K562 (cell line): ENCODE measurements around the gene PLK1. TPM values are rescaled to one million over a fixed set of nuclear protein-coding genes. Genes with fewer than 3 reads are reported as not detected.

Experiments used
- KLF13 ChIP-seq: fragments of 450-650 bp; IDR thresholded peaks from 2 replicates; pipeline ENCODE4 v1.6.1; 2016; ENCODE audit warnings: missing genetic modification characterization, low read depth, mild to moderate bottlenecking, missing compliant biosample characterization, moderate library complexity, borderline replicate concordance
- NUFIP1 ChIP-seq: fragments of 450-650 bp; IDR thresholded peaks from 2 replicates; pipeline ENCODE4 v1.6.1; 2018; ENCODE audit not compliant: partially characterized antibody
- SMARCB1 ChIP-seq: IDR thresholded peaks from 2 replicates; pipeline ENCODE4 v1.6.1; 2011; ENCODE audit warnings: improper control_type of control experiment, low read depth; ENCODE audit not compliant: insufficient read length
- STAT5B ChIP-seq: fragments of 250-450 bp; sonication (Bioruptor Pico); IDR thresholded peaks from 2 replicates; pipeline ENCODE4 v1.8.0; 2021; ENCODE audit warnings: mild to moderate bottlenecking, inconsistent platforms
- ZNF699 ChIP-seq: fragments of 250-450 bp; sonication (Bioruptor Pico); IDR thresholded peaks from 2 replicates; pipeline ENCODE4 v1.8.0; 2021; ENCODE audit warnings: mild to moderate bottlenecking, moderate library complexity; ENCODE audit not compliant: insufficient replicate concordance
- polyA plus RNA-seq, 8 experiments: library from polyadenylated mRNA; depleted of rRNA in 4 of 8; stranded (reverse) in 5 of 8; unstranded in 3 of 8; fragments of >200 nt; fragmentation: Nextera tagmentation in 2 of 8; fragmentation: Illumina TruSeq in 1 of 8; extraction: Ambion mirVana in 2 of 8; extraction: Trizol in 1 of 8; gene quantifications; 2 replicates each; pipeline versions ENCODE4 v1.2.1 to v1.2.3, GENCODE V29; 2011 to 2014; ENCODE audit warnings: inconsistent platforms in 1 of 8, missing spikeins in 1 of 8
- total RNA-seq, 7 experiments: library from RNA; depleted of rRNA in 6 of 7; stranded (reverse); fragments of >200 nt in 6 of 7; fragmentation: Illumina TruSeq in 2 of 7; extraction: Trizol in 2 of 7; gene quantifications; 2 replicates each; pipeline versions ENCODE4 v1.2.1 to v1.2.3, GENCODE V29; 2011 to 2021; ENCODE audit warnings: low replicate concordance in 1 of 7
- TF ChIP-seq, protein P1 (sequence below), 2 experiments: fragments of 450-650 bp; formaldehyde crosslinking in 1 of 2; IDR thresholded peaks; 2 replicates each; pipeline versions ENCODE4 v1.4.0 to v1.6.1; 2014 to 2020; ENCODE audit warnings: mild to moderate bottlenecking in 2 of 2, borderline replicate concordance in 1 of 2, low read depth in 1 of 2
- TF ChIP-seq, protein P2 (sequence below): sonication (generic); formaldehyde crosslinking; IDR thresholded peaks from 2 replicates; pipeline ENCODE4 v1.4.0; 2020; ENCODE audit warnings: mild to moderate bottlenecking, missing genetic modification reagents
- TF ChIP-seq, protein P3 (sequence below): sonication (generic); formaldehyde crosslinking; IDR thresholded peaks from 2 replicates; pipeline ENCODE4 v1.8.1; 2023; ENCODE audit warnings: missing genetic modification reagents, mild to moderate bottlenecking, borderline replicate concordance
- TF ChIP-seq, protein P4 (sequence below): fragments of 450-650 bp; formaldehyde crosslinking; IDR thresholded peaks from 2 replicates; pipeline ENCODE4 v1.4.0; 2020; ENCODE audit warnings: mild to moderate bottlenecking

Gene PLK1
- total and polyA plus RNA-seq, 9 of the 15 experiments (the other 6 are each of a cell fraction or from before 2014, with no cell fraction given): 13.6 to 212 (median 45.5) TPM

DNA sequence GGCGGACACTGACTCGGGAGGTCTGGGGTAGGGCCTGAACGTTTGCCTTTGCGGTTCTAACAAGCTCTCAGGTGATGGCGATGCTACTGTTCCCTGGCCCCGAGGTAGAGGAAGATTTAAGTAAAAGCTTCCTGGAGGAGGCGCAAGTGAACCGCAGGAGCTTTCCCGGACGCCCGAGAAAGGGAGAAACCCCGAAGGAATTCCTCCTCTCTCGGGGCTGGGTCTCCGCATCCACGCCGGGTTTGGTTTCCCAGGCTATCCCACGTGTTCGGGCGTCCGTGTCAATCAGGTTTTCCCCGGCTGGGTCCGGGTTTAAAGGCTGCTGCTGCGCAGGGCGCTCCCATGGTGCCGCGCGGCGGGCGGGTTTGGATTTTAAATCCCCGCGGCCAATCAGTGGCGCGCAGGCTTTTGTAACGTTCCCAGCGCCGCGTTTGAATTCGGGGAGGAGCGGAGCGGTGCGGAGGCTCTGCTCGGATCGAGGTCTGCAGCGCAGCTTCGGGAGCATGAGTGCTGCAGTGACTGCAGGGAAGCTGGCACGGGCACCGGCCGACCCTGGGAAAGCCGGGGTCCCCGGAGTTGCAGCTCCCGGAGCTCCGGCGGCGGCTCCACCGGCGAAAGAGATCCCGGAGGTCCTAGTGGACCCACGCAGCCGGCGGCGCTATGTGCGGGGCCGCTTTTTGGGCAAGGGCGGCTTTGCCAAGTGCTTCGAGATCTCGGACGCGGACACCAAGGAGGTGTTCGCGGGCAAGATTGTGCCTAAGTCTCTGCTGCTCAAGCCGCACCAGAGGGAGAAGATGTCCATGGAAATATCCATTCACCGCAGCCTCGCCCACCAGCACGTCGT lies at the start of gene PLK1 (continued):
- TF ChIP-seq, protein P1, sequence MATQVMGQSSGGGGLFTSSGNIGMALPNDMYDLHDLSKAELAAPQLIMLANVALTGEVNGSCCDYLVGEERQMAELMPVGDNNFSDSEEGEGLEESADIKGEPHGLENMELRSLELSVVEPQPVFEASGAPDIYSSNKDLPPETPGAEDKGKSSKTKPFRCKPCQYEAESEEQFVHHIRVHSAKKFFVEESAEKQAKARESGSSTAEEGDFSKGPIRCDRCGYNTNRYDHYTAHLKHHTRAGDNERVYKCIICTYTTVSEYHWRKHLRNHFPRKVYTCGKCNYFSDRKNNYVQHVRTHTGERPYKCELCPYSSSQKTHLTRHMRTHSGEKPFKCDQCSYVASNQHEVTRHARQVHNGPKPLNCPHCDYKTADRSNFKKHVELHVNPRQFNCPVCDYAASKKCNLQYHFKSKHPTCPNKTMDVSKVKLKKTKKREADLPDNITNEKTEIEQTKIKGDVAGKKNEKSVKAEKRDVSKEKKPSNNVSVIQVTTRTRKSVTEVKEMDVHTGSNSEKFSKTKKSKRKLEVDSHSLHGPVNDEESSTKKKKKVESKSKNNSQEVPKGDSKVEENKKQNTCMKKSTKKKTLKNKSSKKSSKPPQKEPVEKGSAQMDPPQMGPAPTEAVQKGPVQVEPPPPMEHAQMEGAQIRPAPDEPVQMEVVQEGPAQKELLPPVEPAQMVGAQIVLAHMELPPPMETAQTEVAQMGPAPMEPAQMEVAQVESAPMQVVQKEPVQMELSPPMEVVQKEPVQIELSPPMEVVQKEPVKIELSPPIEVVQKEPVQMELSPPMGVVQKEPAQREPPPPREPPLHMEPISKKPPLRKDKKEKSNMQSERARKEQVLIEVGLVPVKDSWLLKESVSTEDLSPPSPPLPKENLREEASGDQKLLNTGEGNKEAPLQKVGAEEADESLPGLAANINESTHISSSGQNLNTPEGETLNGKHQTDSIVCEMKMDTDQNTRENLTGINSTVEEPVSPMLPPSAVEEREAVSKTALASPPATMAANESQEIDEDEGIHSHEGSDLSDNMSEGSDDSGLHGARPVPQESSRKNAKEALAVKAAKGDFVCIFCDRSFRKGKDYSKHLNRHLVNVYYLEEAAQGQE (IDR thresholded peaks at IDR 0.05; ENCODE audit: borderline replicate concordance): peak; percentile 99
- TF ChIP-seq, protein P1 (CRISPR knock-in tag; IDR thresholded peaks at IDR 0.05; ENCODE audit: low read depth): no peak
- TF ChIP-seq KLF13 (tag) (no peak), NUFIP1 (no peak), SMARCB1 (no peak), ZNF699 (CRISPR knock-in tag) (no peak), STAT5B (no peak)
- TF ChIP-seq, protein P2, sequence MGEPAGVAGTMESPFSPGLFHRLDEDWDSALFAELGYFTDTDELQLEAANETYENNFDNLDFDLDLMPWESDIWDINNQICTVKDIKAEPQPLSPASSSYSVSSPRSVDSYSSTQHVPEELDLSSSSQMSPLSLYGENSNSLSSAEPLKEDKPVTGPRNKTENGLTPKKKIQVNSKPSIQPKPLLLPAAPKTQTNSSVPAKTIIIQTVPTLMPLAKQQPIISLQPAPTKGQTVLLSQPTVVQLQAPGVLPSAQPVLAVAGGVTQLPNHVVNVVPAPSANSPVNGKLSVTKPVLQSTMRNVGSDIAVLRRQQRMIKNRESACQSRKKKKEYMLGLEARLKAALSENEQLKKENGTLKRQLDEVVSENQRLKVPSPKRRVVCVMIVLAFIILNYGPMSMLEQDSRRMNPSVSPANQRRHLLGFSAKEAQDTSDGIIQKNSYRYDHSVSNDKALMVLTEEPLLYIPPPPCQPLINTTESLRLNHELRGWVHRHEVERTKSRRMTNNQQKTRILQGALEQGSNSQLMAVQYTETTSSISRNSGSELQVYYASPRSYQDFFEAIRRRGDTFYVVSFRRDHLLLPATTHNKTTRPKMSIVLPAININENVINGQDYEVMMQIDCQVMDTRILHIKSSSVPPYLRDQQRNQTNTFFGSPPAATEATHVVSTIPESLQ (CRISPR knock-in tag): 0 out of 2 replicates have a peak, but pooled peaks have one; percentile 66
- TF ChIP-seq, protein P3, sequence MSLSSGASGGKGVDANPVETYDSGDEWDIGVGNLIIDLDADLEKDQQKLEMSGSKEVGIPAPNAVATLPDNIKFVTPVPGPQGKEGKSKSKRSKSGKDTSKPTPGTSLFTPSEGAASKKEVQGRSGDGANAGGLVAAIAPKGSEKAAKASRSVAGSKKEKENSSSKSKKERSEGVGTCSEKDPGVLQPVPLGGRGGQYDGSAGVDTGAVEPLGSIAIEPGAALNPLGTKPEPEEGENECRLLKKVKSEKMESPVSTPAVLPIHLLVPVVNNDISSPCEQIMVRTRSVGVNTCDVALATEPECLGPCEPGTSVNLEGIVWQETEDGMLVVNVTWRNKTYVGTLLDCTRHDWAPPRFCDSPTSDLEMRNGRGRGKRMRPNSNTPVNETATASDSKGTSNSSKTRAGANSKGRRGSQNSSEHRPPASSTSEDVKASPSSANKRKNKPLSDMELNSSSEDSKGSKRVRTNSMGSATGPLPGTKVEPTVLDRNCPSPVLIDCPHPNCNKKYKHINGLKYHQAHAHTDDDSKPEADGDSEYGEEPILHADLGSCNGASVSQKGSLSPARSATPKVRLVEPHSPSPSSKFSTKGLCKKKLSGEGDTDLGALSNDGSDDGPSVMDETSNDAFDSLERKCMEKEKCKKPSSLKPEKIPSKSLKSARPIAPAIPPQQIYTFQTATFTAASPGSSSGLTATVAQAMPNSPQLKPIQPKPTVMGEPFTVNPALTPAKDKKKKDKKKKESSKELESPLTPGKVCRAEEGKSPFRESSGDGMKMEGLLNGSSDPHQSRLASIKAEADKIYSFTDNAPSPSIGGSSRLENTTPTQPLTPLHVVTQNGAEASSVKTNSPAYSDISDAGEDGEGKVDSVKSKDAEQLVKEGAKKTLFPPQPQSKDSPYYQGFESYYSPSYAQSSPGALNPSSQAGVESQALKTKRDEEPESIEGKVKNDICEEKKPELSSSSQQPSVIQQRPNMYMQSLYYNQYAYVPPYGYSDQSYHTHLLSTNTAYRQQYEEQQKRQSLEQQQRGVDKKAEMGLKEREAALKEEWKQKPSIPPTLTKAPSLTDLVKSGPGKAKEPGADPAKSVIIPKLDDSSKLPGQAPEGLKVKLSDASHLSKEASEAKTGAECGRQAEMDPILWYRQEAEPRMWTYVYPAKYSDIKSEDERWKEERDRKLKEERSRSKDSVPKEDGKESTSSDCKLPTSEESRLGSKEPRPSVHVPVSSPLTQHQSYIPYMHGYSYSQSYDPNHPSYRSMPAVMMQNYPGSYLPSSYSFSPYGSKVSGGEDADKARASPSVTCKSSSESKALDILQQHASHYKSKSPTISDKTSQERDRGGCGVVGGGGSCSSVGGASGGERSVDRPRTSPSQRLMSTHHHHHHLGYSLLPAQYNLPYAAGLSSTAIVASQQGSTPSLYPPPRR (CRISPR knock-in tag): no peak
- TF ChIP-seq, protein P4, sequence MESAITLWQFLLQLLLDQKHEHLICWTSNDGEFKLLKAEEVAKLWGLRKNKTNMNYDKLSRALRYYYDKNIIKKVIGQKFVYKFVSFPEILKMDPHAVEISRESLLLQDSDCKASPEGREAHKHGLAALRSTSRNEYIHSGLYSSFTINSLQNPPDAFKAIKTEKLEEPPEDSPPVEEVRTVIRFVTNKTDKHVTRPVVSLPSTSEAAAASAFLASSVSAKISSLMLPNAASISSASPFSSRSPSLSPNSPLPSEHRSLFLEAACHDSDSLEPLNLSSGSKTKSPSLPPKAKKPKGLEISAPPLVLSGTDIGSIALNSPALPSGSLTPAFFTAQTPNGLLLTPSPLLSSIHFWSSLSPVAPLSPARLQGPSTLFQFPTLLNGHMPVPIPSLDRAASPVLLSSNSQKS (CRISPR knock-in tag): no peak
